GM21576 (cell line): Measurements from ENCODE around the gene MSH2.

ENCODE experiments used
- ATAC-seq: cut with Tn5 transposase; IDR thresholded peaks from one replicate; pipeline ENCODE4 v1.9.1; 2021; ENCODE audit warnings: mild to moderate bottlenecking, moderate library complexity; ENCODE audit not compliant: unreplicated experiment

Gene MSH2

GRCh38 chr2:47504174-47504810 lies 101.3 kb downstream of the MSH2 start:
- no peak for ATAC-seq

GRCh38 chr2:47506024-47506423 lies 103.1 kb downstream of the MSH2 start:
- no peak for ATAC-seq

DNA sequence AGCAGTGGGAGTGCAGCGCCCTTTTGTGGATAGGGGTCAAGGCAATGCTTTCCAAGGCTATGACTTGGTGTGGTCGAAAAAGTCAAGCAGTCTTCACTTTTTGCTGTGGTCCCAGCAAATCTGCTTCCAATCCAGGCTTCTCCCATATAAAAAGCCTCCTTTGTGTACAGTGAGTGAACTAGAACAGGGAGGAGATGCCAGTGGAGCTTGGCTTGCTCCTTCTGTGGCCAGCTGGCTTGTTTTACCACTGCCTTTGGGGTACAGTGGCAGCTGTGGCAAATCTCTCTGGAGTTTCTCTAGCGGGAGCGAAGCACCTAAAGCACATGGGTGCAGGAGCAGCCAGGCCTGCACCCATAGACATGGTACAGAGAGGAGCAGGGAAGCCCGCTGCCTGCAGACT lies 103.5 kb downstream of the MSH2 start:
- no peak for ATAC-seq

GRCh38 chr2:47508080-47508479 lies 105.1 kb downstream of the MSH2 start:
- no peak for ATAC-seq

- ATAC-seq = no peak
Observed at GRCh38 chr2:47508641-47509040, 105.7 kb downstream of the MSH2 start.

DNA sequence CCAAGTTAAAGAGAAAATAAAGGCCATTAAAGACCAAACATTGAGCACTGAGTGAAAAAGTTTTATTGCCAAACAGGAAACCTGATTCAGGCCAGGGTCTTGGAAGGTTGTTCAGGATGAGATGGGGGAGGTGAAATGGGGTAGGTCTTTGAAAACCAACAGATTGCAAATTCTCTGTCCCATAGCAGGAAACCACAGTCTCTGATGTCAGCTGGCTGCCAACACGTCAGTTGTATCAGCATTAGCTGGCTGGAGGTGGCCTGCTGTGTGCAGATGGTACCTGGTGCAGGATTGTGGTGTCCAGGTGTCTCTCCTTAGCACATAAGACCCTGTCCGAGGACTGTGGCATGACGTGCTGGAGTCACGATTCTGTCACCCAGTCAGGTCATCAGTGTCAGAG lies 106.3 kb downstream of the MSH2 start:
- ATAC-seq = no peak

DNA sequence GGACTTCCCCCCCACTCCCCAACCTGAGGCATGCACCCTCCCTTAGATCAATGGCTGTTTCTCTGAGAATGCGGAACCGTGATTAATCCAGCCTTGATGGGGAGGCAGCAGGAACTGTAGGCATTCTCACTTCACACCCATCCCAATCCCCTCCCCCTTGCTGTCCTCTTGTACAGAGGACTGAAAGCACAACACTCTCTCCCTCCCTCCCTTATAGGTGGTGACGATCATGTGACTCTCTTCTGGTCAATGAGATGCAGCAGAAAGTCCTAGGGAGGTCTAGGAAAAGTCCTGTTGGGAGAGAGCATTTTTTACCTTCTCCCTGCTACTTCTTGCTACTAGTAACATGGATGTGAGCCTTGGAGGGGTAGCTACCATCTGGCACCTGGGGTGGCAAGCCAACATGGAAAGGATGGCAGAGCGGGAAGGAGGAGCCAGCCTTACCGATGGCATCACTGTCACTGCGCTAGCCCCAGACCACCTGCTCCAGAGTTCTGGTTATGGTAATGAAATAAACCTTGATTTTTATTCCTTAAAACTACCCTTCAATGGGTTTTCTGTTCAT lies 106.9 kb downstream of the MSH2 start:
- no peak for ATAC-seq

- no peak for ATAC-seq
Observed at GRCh38 chr2:47510745-47511144, 107.8 kb downstream of the MSH2 start.

DNA sequence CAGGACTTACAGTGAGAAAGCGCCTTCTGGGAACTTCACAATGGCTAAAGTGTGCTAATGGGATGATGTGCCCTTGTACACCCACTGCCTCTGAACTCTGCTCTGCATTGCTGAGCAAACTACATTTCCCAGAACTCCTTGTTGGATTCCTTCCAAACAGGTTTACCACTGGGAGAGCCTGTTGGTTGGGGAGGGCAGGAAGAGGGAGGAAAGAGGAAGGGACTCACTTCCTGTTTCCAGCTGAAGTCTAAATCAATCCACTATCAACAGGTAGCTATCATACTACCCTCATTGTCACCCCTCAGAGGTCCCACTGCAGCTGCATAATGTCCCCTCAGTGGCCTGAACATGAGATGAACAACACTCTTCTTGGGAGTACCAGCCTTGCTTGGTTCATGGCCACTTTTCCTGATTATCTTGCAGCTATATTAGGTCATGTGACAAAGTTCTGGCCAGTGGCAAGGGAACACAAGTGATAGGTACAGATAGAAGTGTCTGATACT lies 109.7 kb downstream of the MSH2 start:
- no peak for ATAC-seq

DNA sequence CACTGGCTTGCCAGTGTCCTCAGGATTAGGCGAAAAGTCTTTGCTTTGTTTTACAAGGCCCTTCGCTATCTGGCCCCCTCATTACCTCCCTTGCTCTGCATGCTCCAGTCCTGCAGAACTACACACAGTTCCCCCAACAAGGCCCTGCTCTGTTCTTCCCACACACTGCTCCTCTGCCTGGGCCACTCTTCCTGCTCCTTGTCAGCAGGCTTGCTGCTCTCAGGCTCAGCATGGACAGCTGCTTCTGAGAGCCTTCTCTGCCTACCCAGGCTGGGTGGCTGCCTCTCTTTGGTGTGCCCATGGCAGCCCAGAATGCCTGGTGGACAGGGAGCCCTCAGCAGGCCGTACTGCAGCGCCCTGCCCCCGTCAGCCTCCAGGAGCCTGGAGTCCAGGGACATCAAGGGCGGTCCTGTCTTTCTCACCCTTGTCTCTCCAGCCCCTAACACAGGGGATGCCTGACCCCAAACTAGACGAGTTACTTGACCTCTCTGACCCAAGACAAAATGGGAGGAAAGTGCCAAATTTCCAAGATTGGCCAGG lies 111.1 kb downstream of the MSH2 start:
- no peak for ATAC-seq

DNA sequence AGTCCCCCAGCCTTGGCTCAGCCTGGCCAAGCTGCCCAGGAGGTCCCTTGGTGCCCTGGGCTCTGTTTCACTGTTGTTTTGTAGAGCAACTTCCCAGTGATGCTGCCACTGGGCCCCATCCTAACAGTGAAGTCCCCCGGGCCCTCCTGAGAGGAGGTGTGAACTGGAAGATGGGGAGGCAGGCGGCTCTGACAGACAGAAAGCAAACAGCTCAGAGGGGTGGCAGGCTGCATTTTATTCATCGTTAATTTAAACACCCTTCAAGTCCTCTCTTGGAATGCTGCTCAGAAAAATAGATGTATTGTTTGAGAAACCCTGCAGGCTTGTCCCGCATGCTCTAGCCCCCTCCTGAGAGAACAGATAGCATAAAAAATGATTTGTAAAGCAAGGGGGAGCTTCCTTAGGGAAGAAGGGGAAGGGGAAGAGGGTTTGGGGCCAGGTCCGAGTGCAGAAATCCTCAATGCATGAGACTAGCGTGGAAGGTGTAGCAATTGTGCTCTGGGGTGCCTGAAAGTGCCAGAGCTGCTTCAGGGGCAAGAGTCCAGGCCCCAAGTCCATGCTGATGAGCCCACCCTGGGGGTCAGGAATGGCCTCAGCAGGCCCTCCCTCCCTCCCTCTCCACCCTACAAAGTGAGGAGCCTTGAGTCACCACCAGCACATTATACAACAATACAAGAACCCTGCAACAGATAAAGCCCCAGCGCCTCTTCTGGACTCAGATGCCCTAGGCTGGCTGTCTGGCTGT lies 113.6 kb downstream of the MSH2 start:
- no peak for ATAC-seq

DNA sequence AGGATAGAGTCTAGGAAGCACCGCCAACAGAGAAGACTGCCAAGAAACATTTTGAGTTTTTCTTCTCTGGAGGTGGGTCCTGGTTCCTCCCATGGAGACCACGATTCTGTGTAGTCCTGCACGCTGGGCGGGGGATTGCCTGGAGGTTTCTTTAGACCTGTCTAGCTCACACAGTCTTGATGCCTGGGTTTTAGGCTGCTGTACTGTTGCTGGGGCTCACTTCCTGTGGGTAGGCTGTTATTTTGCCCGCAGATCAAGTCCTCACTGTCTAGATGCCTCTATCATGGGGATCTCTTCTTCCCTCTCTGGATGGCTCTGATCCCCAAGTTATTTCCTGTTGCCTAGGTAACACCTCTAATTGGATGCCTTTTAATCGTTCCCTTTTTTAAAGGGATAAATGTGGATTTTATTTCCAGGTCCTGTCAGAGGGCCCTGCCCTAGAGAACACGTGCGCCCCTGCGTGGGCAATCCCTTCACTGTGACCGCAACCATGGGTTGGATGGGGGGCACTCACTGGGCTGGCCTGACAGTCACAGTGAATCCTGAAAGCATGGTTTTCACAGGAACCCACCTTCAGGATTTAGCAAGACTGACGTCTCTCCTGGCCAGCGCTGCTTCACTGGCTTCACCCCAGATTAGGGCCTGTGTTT lies 115.7 kb downstream of the MSH2 start:
- ATAC-seq = no peak

- no peak for ATAC-seq
Observed at GRCh38 chr2:47519147-47519537, 116.2 kb downstream of the MSH2 start.

GRCh38 chr2:47519604-47520301 lies 116.8 kb downstream of the MSH2 start:
- no peak for ATAC-seq

DNA sequence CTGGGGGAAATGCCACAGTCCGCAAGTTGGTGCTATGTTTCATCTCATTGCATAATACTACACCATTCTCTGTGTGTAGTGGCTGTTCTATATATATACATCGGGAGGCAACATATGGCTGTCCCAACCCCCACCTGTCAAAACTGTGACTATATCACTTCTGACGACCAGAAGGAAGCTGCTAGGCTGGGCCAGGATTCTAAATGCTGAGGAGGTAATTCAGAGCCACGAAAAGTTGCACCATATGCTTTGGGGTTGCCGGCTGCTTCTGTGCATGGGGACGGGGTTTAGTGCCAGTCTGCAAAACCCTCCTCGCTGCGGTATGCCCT lies 117.3 kb downstream of the MSH2 start:
- ATAC-seq = no peak

DNA sequence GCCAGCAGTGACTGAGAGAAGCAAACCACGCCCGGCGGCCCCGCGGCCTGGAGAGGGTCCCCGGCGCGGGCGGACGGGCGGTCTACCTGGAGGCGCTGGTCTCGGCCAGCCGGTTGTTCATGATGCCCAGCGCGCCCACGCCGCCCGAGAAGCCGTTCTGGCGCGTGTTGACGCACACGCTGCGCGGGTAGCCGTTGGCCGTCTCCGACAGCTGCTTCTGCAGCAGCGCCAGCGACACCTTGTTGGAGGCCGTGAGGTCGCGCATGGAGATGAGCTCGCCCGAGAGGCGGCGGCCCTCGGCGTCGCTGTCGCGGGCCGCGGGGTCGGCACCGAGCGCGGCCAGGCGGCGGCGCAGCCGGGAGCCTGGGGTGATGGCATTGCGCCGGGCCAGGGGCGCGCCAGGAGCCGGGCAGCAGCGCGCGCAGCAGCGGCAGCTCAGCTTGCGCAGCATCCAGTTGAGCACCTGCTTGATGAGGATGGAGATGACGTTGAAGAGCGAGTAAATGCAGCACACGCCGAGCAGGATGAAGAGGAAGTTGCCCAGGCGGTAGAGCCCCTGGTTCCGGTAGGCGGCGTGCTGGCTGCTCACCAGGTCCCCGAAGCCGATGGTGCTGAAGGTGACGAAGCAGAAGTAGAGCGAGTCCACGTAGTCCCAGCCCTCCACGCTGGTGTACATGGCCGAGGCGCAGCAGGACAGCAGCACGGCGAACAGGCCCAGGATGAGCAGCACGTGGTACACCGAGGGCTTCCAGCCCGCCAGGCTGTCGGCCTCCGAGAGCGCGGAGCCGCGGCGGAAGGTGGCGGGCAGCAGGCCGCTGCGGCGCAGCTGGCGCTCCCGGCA lies 118.1 kb downstream of the MSH2 start:
- peak; percentile 78 for ATAC-seq

DNA sequence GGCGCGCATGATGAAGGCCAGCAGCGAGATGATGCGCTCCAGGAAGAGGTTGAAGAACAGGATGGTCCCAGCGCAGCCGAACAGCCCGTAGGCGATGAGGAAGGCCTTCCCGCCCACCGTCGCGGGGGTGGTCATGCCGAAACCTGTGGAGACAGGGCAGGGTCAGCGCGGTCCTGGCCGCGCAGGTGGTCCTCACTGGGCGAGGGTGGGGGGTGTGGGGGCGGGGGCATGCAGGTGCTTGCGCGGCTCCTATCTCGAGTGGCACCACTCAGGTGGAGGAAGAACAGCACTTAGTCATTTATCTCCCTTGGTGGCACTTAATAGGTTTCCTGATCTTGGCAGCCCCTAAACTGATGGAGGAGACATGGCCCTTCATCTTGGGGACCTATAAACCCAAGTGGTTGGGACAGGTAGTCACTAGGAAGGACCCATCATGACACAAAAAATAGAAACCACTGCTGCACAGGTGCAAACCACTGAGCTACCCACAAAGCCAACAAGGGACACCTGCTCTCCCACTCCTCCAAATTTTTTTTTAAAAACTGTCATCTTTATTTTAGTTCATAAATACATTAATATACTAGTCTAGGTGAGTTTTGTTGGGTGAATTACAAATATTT lies 118.8 kb downstream of the MSH2 start:
- ATAC-seq = no peak

- no peak for ATAC-seq
Observed at GRCh38 chr2:47525167-47525566, 122.2 kb downstream of the MSH2 start.

- no peak for ATAC-seq
Observed at GRCh38 chr2:47528455-47528854, 125.5 kb downstream of the MSH2 start.

GRCh38 chr2:47528874-47529273 lies 125.9 kb downstream of the MSH2 start:
- no peak for ATAC-seq
